Effector memory CD8-positive, alpha-beta T cell (primary cell): ENCODE data around the gene CCDC18.

Experiments
- ATAC-seq: fragments of 150-1000 bp; cut with Tn5 transposase; replicated peaks from 2 replicates; pipeline ENCODE4 v1.10.0; 2021; ENCODE audit warnings: mild to moderate bottlenecking, moderate library complexity
- DNase-seq, 3 experiments: peaks; one replicate each; pipeline ENCODE4 v3.0.0; 2021
- H3K27ac Mint-ChIP-seq, 2 donors: one replicate each; pipeline ENCODE4 v1.8.0; 2022; ENCODE audit warnings: mild to moderate bottlenecking in 2 of 2, mixed read lengths in 2 of 2, moderate library complexity in 2 of 2
- H3K27me3 Mint-ChIP-seq, 2 donors: one replicate each; pipeline ENCODE4 v1.8.0; 2022; ENCODE audit warnings: mixed read lengths in 2 of 2
- H3K36me3 Mint-ChIP-seq: one replicate; pipeline ENCODE4 v1.8.0; 2022; ENCODE audit warnings: mild to moderate bottlenecking, moderate library complexity, mixed read lengths; ENCODE audit not compliant: insufficient read depth
- H3K4me1 Mint-ChIP-seq, 2 donors: one replicate each; pipeline ENCODE4 v1.8.0; 2022; ENCODE audit warnings: low read depth in 2 of 2, mixed read lengths in 2 of 2
- H3K4me3 Mint-ChIP-seq, 2 donors: one replicate each; pipeline ENCODE4 v1.8.0; 2022; ENCODE audit warnings: mild to moderate bottlenecking in 2 of 2, mixed read lengths in 2 of 2, moderate library complexity in 2 of 2
- H3K9me3 Mint-ChIP-seq, 2 donors: one replicate each; pipeline ENCODE4 v1.8.0; 2022; ENCODE audit warnings: mixed read lengths in 2 of 2

Gene CCDC18

GRCh38 chr1:93306920-93307319, 126.4 kb downstream of the CCDC18 start:
- no peaks in the 10 kb centered on the region for H3K9me3 Mint-ChIP-seq
- no peak for DNase-seq
- no peaks in the 10 kb centered on the region for H3K36me3 Mint-ChIP-seq
- H3K4me1 Mint-ChIP-seq = no peaks in the 10 kb centered on the region
- H3K27ac Mint-ChIP-seq = no peak overlapping the region
- no peak for ATAC-seq
- no peak overlapping the region for H3K4me3 Mint-ChIP-seq
- no peaks in the 10 kb centered on the region for H3K27me3 Mint-ChIP-seq

GRCh38 chr1:93313026-93313425, 132.5 kb downstream of the CCDC18 start:
- Mint-ChIP-seq H3K4me3 (no peak overlapping the region), H3K9me3 (no peaks in the 10 kb centered on the region), H3K36me3 (peaks cover 3% of the 10 kb centered on the region), H3K4me1 (no peaks in the 10 kb centered on the region), H3K27ac (no peak overlapping the region), H3K27me3 (no peaks in the 10 kb centered on the region)
- ATAC-seq (no peak), DNase-seq (no peak)

- Mint-ChIP-seq H3K9me3 (no peaks in the 10 kb centered on the region), H3K4me1 (no peaks in the 10 kb centered on the region), H3K27ac (no peak overlapping the region), H3K4me3 (no peak overlapping the region), H3K27me3 (no peaks in the 10 kb centered on the region), H3K36me3 (peaks cover 3% of the 10 kb centered on the region)
- ATAC-seq = no peak
- no peak for DNase-seq
Observed at GRCh38 chr1:93317207-93317606, 136.7 kb downstream of the CCDC18 start.

GRCh38 chr1:93317943-93318342, 137.4 kb downstream of the CCDC18 start:
- Mint-ChIP-seq H3K4me3 (no peak overlapping the region), H3K27me3 (no peaks in the 10 kb centered on the region), H3K9me3 (no peaks in the 10 kb centered on the region), H3K4me1 (no peaks in the 10 kb centered on the region), H3K27ac (no peak overlapping the region), H3K36me3 (peaks cover 3% of the 10 kb centered on the region)
- ATAC-seq = no peak
- DNase-seq = no peak

GRCh38 chr1:93321720-93322119, 141.2 kb downstream of the CCDC18 start:
- DNase-seq (no peak), ATAC-seq (no peak)
- Mint-ChIP-seq H3K4me3 (no peak overlapping the region), H3K9me3 (no peaks in the 10 kb centered on the region), H3K36me3 (no peaks in the 10 kb centered on the region), H3K27ac (no peak overlapping the region), H3K4me1 (no peaks in the 10 kb centered on the region), H3K27me3 (no peaks in the 10 kb centered on the region)

- ATAC-seq (no peak), DNase-seq (no peak)
- no peaks in the 10 kb centered on the region for H3K36me3 Mint-ChIP-seq
- no peak overlapping the region for H3K4me3 Mint-ChIP-seq
- H3K4me1 Mint-ChIP-seq = no peaks in the 10 kb centered on the region
- no peaks in the 10 kb centered on the region for H3K9me3 Mint-ChIP-seq
- no peak overlapping the region for H3K27ac Mint-ChIP-seq
- no peaks in the 10 kb centered on the region for H3K27me3 Mint-ChIP-seq
Observed at GRCh38 chr1:93322349-93322748, 141.8 kb downstream of the CCDC18 start.

- no peak overlapping the region for H3K4me3 Mint-ChIP-seq
- ATAC-seq (no peak), DNase-seq (no peak)
- no peaks in the 10 kb centered on the region for H3K36me3 Mint-ChIP-seq
- H3K9me3 Mint-ChIP-seq = no peaks in the 10 kb centered on the region
- H3K27me3 Mint-ChIP-seq = no peaks in the 10 kb centered on the region
- no peak overlapping the region for H3K27ac Mint-ChIP-seq
- no peaks in the 10 kb centered on the region for H3K4me1 Mint-ChIP-seq
Observed at GRCh38 chr1:93323185-93323820, 142.8 kb downstream of the CCDC18 start.

- Mint-ChIP-seq H3K27me3 (no peaks in the 10 kb centered on the region), H3K9me3 (no peaks in the 10 kb centered on the region), H3K36me3 (no peaks in the 10 kb centered on the region), H3K4me3 (no peak overlapping the region), H3K27ac (no peak overlapping the region), H3K4me1 (no peaks in the 10 kb centered on the region)
- DNase-seq (no peak), ATAC-seq (no peak)
Observed at GRCh38 chr1:93324486-93325464, 144.3 kb downstream of the CCDC18 start.
